ENCODE data around the gene ZSCAN2.

Gene ZSCAN2

GRCh38 chr15:84643838-84644237, 43.0 kb downstream of the ZSCAN2 start:
- Histone ChIP-seq H3K9ac (ENCODE audit: low read length) (no peak overlapping the region), H3K9me3 (ENCODE audit: insufficient read depth, low read depth, low read length) (no peaks in the 10 kb centered on the region), H4K8ac (ENCODE audit: low read depth, low read length) (no peak overlapping the region), H2AK5ac (ENCODE audit: low read length) (no peak overlapping the region), H2AFZ (ENCODE audit: insufficient read depth, low read length, poor library complexity) (no peak overlapping the region), H4K91ac (ENCODE audit: low read depth, low read length) (no peak overlapping the region), H3K79me2 (ENCODE audit: control insufficient read depth, insufficient read depth, low read length, poor library complexity) (no peaks in the 10 kb centered on the region), H3K14ac (ENCODE audit: low read length) (no peak overlapping the region), H3K18ac (ENCODE audit: low read length) (no peak overlapping the region), H3K79me1 (ENCODE audit: low read length) (no peaks in the 10 kb centered on the region), H3K4me2 (ENCODE audit: low read length) (no peak overlapping the region), H4K12ac (ENCODE audit: low read depth, low read length) (no peak overlapping the region), H3K27ac (ENCODE audit: low read depth, low read length) (no peak overlapping the region), H3K4me3 (ENCODE audit: low read depth, low read length) (no peak overlapping the region), H2BK120ac (ENCODE audit: insufficient read depth, low read length, poor library complexity) (no peak overlapping the region), H3K4ac (ENCODE audit: low read depth, low read length) (no peak overlapping the region), H3K23ac (ENCODE audit: low read length) (no peak overlapping the region), H2BK5ac (ENCODE audit: low read depth, low read length, poor library complexity) (no peak overlapping the region), H2BK12ac (ENCODE audit: low read length) (no peak overlapping the region), H3K27me3 (ENCODE audit: insufficient read depth, low read length) (no peaks in the 10 kb centered on the region), H3K36me3 (ENCODE audit: control insufficient read depth in 1 of 2, insufficient read depth in 2 of 2, low read length in 2 of 2) (peaks cover 61 to 74% of the 10 kb centered on the region in 2 experiments), H3K4me1 (ENCODE audit: control insufficient read depth in 1 of 2, insufficient read depth in 2 of 2, low read length in 2 of 2) (no peaks in the 10 kb centered on the region)
- no peak for DNase-seq
- no CpG with 5 or more reads among the region's 6 CpGs for WGBS (ENCODE audit: extremely low coverage, insufficient coverage, insufficient read length)

GRCh38 chr15:84645496-84645895, 44.7 kb downstream of the ZSCAN2 start:
- H3K4me1 ChIP-seq (ENCODE audit: control insufficient read depth in 1 of 2, insufficient read depth in 2 of 2, low read length in 2 of 2) = no peaks in the 10 kb centered on the region
- no peak overlapping the region for H4K12ac ChIP-seq (ENCODE audit: low read depth, low read length)
- no peak overlapping the region for H3K23ac ChIP-seq (ENCODE audit: low read length)
- no peaks in the 10 kb centered on the region for H3K79me1 ChIP-seq (ENCODE audit: low read length)
- H4K91ac ChIP-seq (ENCODE audit: low read depth, low read length) = no peak overlapping the region
- no peak overlapping the region for H3K4me2 ChIP-seq (ENCODE audit: low read length)
- H2AK5ac ChIP-seq (ENCODE audit: low read length) = no peak overlapping the region
- H3K9ac ChIP-seq (ENCODE audit: low read length) = no peak overlapping the region
- H3K4ac ChIP-seq (ENCODE audit: low read depth, low read length) = no peak overlapping the region
- H3K79me2 ChIP-seq (ENCODE audit: control insufficient read depth, insufficient read depth, low read length, poor library complexity) = no peaks in the 10 kb centered on the region
- H3K18ac ChIP-seq (ENCODE audit: low read length) = no peak overlapping the region
- no peak overlapping the region for H3K27ac ChIP-seq (ENCODE audit: low read depth, low read length)
- peaks cover 56 to 70% of the 10 kb centered on the region in 2 experiments for H3K36me3 ChIP-seq (ENCODE audit: control insufficient read depth in 1 of 2, insufficient read depth in 2 of 2, low read length in 2 of 2)
- no peak overlapping the region for H2AFZ ChIP-seq (ENCODE audit: insufficient read depth, low read length, poor library complexity)
- no peak overlapping the region for H2BK5ac ChIP-seq (ENCODE audit: low read depth, low read length, poor library complexity)
- H3K27me3 ChIP-seq (ENCODE audit: insufficient read depth, low read length) = no peaks in the 10 kb centered on the region
- H3K9me3 ChIP-seq (ENCODE audit: insufficient read depth, low read depth, low read length) = no peaks in the 10 kb centered on the region
- H3K14ac ChIP-seq (ENCODE audit: low read length) = no peak overlapping the region
- H2BK12ac ChIP-seq (ENCODE audit: low read length) = no peak overlapping the region
- no peak overlapping the region for H3K4me3 ChIP-seq (ENCODE audit: low read depth, low read length)
- no peak overlapping the region for H2BK120ac ChIP-seq (ENCODE audit: insufficient read depth, low read length, poor library complexity)
- no peak overlapping the region for H4K8ac ChIP-seq (ENCODE audit: low read depth, low read length)
- WGBS (ENCODE audit: extremely low coverage, insufficient coverage, insufficient read length) = no CpG with 5 or more reads among the region's 10 CpGs
- no peak for DNase-seq

GRCh38 chr15:84645997-84646396, 45.2 kb downstream of the ZSCAN2 start:
- Histone ChIP-seq H3K9me3 (ENCODE audit: insufficient read depth, low read depth, low read length) (no peaks in the 10 kb centered on the region), H3K18ac (ENCODE audit: low read length) (no peak overlapping the region), H4K91ac (ENCODE audit: low read depth, low read length) (no peak overlapping the region), H4K8ac (ENCODE audit: low read depth, low read length) (no peak overlapping the region), H2BK12ac (ENCODE audit: low read length) (no peak overlapping the region), H2AFZ (ENCODE audit: insufficient read depth, low read length, poor library complexity) (no peak overlapping the region), H3K23ac (ENCODE audit: low read length) (no peak overlapping the region), H3K4ac (ENCODE audit: low read depth, low read length) (no peak overlapping the region), H2AK5ac (ENCODE audit: low read length) (no peak overlapping the region), H3K27me3 (ENCODE audit: insufficient read depth, low read length) (no peaks in the 10 kb centered on the region), H3K27ac (ENCODE audit: low read depth, low read length) (no peak overlapping the region), H3K36me3 (ENCODE audit: control insufficient read depth in 1 of 2, insufficient read depth in 2 of 2, low read length in 2 of 2) (peaks cover 59 to 69% of the 10 kb centered on the region in 2 experiments), H3K4me1 (ENCODE audit: control insufficient read depth in 1 of 2, insufficient read depth in 2 of 2, low read length in 2 of 2) (no peaks in the 10 kb centered on the region), H3K79me2 (ENCODE audit: control insufficient read depth, insufficient read depth, low read length, poor library complexity) (no peaks in the 10 kb centered on the region), H3K4me2 (ENCODE audit: low read length) (no peak overlapping the region), H4K12ac (ENCODE audit: low read depth, low read length) (no peak overlapping the region), H2BK120ac (ENCODE audit: insufficient read depth, low read length, poor library complexity) (no peak overlapping the region), H2BK5ac (ENCODE audit: low read depth, low read length, poor library complexity) (no peak overlapping the region), H3K14ac (ENCODE audit: low read length) (no peak overlapping the region), H3K79me1 (ENCODE audit: low read length) (no peaks in the 10 kb centered on the region), H3K4me3 (ENCODE audit: low read depth, low read length) (no peak overlapping the region), H3K9ac (ENCODE audit: low read length) (no peak overlapping the region)
- WGBS (ENCODE audit: extremely low coverage, insufficient coverage, insufficient read length) = no CpG with 5 or more reads among the region's 10 CpGs
- no peak for DNase-seq

- Histone ChIP-seq H2BK5ac (ENCODE audit: low read depth, low read length, poor library complexity) (no peak overlapping the region), H2BK12ac (ENCODE audit: low read length) (no peak overlapping the region)
Observed at GRCh38 chr15:84647726-84648125, 46.9 kb downstream of the ZSCAN2 start.

More at GRCh38 chr15:84647726-84648125, 46.9 kb downstream of the ZSCAN2 start:
- Histone ChIP-seq H3K9ac (ENCODE audit: low read length) (no peak overlapping the region), H3K79me1 (ENCODE audit: low read length) (no peaks in the 10 kb centered on the region), H3K79me2 (ENCODE audit: control insufficient read depth, insufficient read depth, low read length, poor library complexity) (no peaks in the 10 kb centered on the region), H3K23ac (ENCODE audit: low read length) (no peak overlapping the region), H3K14ac (ENCODE audit: low read length) (no peak overlapping the region), H3K18ac (ENCODE audit: low read length) (no peak overlapping the region), H3K36me3 (ENCODE audit: control insufficient read depth in 1 of 2, insufficient read depth in 2 of 2, low read length in 2 of 2) (peaks cover 47 to 63% of the 10 kb centered on the region in 2 experiments), H3K4me2 (ENCODE audit: low read length) (no peak overlapping the region), H3K27me3 (ENCODE audit: insufficient read depth, low read length) (no peaks in the 10 kb centered on the region), H4K91ac (ENCODE audit: low read depth, low read length) (no peak overlapping the region), H3K4me1 (ENCODE audit: control insufficient read depth in 1 of 2, insufficient read depth in 2 of 2, low read length in 2 of 2) (no peaks in the 10 kb centered on the region), H4K8ac (ENCODE audit: low read depth, low read length) (no peak overlapping the region), H3K4me3 (ENCODE audit: low read depth, low read length) (no peak overlapping the region), H4K12ac (ENCODE audit: low read depth, low read length) (no peak overlapping the region), H3K27ac (ENCODE audit: low read depth, low read length) (no peak overlapping the region), H2BK120ac (ENCODE audit: insufficient read depth, low read length, poor library complexity) (no peak overlapping the region), H2AK5ac (ENCODE audit: low read length) (no peak overlapping the region), H3K4ac (ENCODE audit: low read depth, low read length) (no peak overlapping the region), H2AFZ (ENCODE audit: insufficient read depth, low read length, poor library complexity) (no peak overlapping the region), H3K9me3 (ENCODE audit: insufficient read depth, low read depth, low read length) (no peaks in the 10 kb centered on the region)
- DNase-seq = no peak

Measured in trophoblast cell (in vitro differentiated cells and primary cell).